ENCODE data around the gene CC2D2B. TPM values are rescaled to one million over a fixed set of nuclear protein-coding genes. Genes with fewer than 3 reads are reported as not detected.

CC2D2B gene
- total and polyA plus RNA-seq, 2 donors from 2014 or later: 0.80 to 2.5 TPM

DNA sequence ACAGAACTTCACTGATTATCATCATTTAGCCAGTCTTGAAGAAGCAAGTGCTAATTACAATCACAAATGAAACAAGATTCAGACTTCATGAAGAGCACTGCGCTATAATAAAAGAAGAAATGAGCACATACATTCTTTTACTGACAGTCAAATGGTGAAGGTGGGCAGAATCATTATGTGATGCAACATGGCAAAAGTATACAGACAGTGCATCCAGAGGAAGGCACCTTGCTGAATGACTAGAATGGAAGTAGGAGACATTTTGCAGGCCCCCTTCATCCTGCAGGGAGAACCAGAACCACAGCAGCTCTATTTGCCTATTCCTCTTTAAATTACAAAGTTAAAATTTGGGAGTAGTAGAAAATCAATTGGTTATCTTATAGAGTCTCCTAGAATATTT, 31.0 kb upstream of the CC2D2B start:
- no peaks in the 10 kb centered on the region for H3K9me3 ChIP-seq (ENCODE audit: control insufficient read depth in 2 of 3, insufficient read depth in 1 of 3, low read length in 3 of 3)
- intact Hi-C loops (cut with DNase I): no loop called here
- H3K4me1 ChIP-seq (ENCODE audit: control insufficient read depth in 2 of 3, insufficient read depth in 2 of 3, low read depth in 1 of 3, low read length in 3 of 3): peaks cover 0 to 12% (median 0%) of the 10 kb centered on the region in 3 donors
- TF ChIP-seq, protein P1, sequence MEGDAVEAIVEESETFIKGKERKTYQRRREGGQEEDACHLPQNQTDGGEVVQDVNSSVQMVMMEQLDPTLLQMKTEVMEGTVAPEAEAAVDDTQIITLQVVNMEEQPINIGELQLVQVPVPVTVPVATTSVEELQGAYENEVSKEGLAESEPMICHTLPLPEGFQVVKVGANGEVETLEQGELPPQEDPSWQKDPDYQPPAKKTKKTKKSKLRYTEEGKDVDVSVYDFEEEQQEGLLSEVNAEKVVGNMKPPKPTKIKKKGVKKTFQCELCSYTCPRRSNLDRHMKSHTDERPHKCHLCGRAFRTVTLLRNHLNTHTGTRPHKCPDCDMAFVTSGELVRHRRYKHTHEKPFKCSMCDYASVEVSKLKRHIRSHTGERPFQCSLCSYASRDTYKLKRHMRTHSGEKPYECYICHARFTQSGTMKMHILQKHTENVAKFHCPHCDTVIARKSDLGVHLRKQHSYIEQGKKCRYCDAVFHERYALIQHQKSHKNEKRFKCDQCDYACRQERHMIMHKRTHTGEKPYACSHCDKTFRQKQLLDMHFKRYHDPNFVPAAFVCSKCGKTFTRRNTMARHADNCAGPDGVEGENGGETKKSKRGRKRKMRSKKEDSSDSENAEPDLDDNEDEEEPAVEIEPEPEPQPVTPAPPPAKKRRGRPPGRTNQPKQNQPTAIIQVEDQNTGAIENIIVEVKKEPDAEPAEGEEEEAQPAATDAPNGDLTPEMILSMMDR (IDR thresholded peaks at IDR 0.05; ENCODE audit: borderline replicate concordance, extremely low read depth, insufficient read depth): no peak
- DNase-seq (no peak), FAIRE-seq (no peak)
- H3K27ac ChIP-seq (ENCODE audit: low read depth in 2 of 2, low read length in 2 of 2): no peak overlapping the region
- no peak overlapping the region for H3K4me3 ChIP-seq (ENCODE audit: low read length in 3 of 3)
- no peaks in the 10 kb centered on the region for H3K27me3 ChIP-seq (ENCODE audit: control insufficient read depth, insufficient read depth, low read length)
- no peak overlapping the region for H3K9ac ChIP-seq (ENCODE audit: low read length in 3 of 3)
- H3K36me3 ChIP-seq (ENCODE audit: control insufficient read depth in 2 of 3, insufficient read depth in 3 of 3, low read length in 3 of 3): peaks cover 0 to 5% (median 2%) of the 10 kb centered on the region in 3 donors

DNA sequence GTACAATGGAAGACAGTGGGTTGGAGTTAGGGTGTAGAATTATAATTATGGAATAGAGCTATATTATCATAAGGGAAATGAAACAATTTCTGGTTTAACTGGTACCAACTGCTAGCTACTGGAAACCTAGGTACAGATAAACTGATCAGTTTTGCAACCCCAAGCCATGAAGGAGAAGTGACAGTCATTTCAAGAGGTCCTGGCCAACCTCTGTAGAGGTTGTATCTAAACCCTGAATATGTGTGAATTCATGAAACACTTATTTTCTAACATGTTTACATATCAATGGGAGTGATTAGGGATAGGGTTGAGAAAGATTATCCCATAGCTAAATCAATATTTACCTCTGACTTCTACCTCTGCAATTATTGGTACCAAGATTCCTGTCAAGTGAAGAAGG, 29.9 kb upstream of the CC2D2B start:
- H3K27me3 ChIP-seq (ENCODE audit: control insufficient read depth, insufficient read depth, low read length): no peaks in the 10 kb centered on the region
- H3K9ac ChIP-seq (ENCODE audit: low read length in 3 of 3): no peak overlapping the region
- peaks cover 0 to 12% (median 0%) of the 10 kb centered on the region in 3 donors for H3K4me1 ChIP-seq (ENCODE audit: control insufficient read depth in 2 of 3, insufficient read depth in 2 of 3, low read depth in 1 of 3, low read length in 3 of 3)
- DNase-seq (no peak), FAIRE-seq (no peak)
- no peaks in the 10 kb centered on the region for H3K9me3 ChIP-seq (ENCODE audit: control insufficient read depth in 2 of 3, insufficient read depth in 1 of 3, low read length in 3 of 3)
- TF ChIP-seq, protein P1 (IDR thresholded peaks at IDR 0.05; ENCODE audit: borderline replicate concordance, extremely low read depth, insufficient read depth): no peak
- intact Hi-C loops (cut with DNase I): no loop called here
- no peak overlapping the region for H3K27ac ChIP-seq (ENCODE audit: low read depth in 2 of 2, low read length in 2 of 2)
- peaks cover 0 to 5% (median 2%) of the 10 kb centered on the region in 3 donors for H3K36me3 ChIP-seq (ENCODE audit: control insufficient read depth in 2 of 3, insufficient read depth in 3 of 3, low read length in 3 of 3)
- no peak overlapping the region for H3K4me3 ChIP-seq (ENCODE audit: low read length in 3 of 3)

DNA sequence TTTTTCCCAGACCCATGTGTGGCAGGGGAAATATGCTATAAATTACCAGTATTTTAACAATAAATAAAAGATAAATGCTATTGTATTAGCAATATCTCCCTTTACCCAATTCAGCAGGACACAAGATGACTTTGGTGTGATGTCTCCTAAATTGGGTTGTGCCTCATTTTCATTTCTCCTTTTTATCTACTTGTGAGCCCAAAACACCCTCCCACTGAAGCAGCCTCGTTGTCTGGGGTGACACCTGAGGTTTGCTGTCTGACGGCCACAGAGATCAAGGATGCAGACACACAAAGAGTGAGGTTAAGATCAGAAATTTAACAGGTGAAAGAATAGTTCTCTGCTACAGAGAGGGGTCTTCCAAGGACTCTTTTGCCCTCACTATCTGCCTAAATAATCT, 27.1 kb upstream of the CC2D2B start:
- TF ChIP-seq, protein P1 (IDR thresholded peaks at IDR 0.05; ENCODE audit: borderline replicate concordance, extremely low read depth, insufficient read depth): no peak
- DNase-seq: no peak

DNA sequence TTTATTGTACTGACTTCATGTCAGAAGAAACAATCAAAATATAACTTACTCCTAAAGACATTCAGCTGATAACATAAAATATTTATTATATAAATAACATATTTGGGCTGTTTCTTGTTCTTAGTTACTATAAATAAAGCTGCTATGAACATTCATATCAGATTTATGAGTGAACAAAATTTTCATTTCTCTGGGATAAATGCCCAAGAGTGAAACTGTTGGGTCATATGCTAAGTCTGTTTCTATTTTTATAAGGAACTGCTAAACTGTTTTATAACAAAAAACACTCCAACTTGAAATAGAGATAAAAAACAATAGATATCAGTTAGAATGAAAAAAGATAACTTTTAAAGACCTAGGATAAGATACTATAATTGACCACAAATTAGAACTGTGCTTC, 26.5 kb upstream of the CC2D2B start:
- intact Hi-C loops (cut with DNase I): no loop called here
- DNase-seq: peak in 2 of 5 donors; percentile 7 to 60
- Histone ChIP-seq H3K4me3 (ENCODE audit: low read length in 3 of 3) (no peak overlapping the region), H3K36me3 (ENCODE audit: control insufficient read depth in 2 of 3, insufficient read depth in 3 of 3, low read length in 3 of 3) (peaks cover 0 to 1% (median 0%) of the 10 kb centered on the region in 3 donors), H3K27me3 (ENCODE audit: control insufficient read depth, insufficient read depth, low read length) (no peaks in the 10 kb centered on the region), H3K4me1 (ENCODE audit: control insufficient read depth in 2 of 3, insufficient read depth in 2 of 3, low read depth in 1 of 3, low read length in 3 of 3) (peaks cover 0 to 12% (median 0%) of the 10 kb centered on the region in 3 donors), H3K27ac (ENCODE audit: low read depth in 2 of 2, low read length in 2 of 2) (no peak overlapping the region), H3K9me3 (ENCODE audit: control insufficient read depth in 2 of 3, insufficient read depth in 1 of 3, low read length in 3 of 3) (no peaks in the 10 kb centered on the region), H3K9ac (ENCODE audit: low read length in 3 of 3) (no peak overlapping the region)
- FAIRE-seq: peak; percentile 51
- TF ChIP-seq, protein P1 (IDR thresholded peaks at IDR 0.05; ENCODE audit: borderline replicate concordance, extremely low read depth, insufficient read depth): no peak

More for the DNA sequence above, 27.1 kb upstream of the CC2D2B start:
- no peak for FAIRE-seq
- H3K9ac ChIP-seq (ENCODE audit: low read length in 3 of 3): no peak overlapping the region
- intact Hi-C loops (cut with DNase I): no loop called here
- no peak overlapping the region for H3K4me3 ChIP-seq (ENCODE audit: low read length in 3 of 3)
- no peaks in the 10 kb centered on the region for H3K9me3 ChIP-seq (ENCODE audit: control insufficient read depth in 2 of 3, insufficient read depth in 1 of 3, low read length in 3 of 3)
- H3K27ac ChIP-seq (ENCODE audit: low read depth in 2 of 2, low read length in 2 of 2): no peak overlapping the region
- H3K36me3 ChIP-seq (ENCODE audit: control insufficient read depth in 2 of 3, insufficient read depth in 3 of 3, low read length in 3 of 3): peaks cover 0 to 2% (median 0%) of the 10 kb centered on the region in 3 donors
- peaks cover 0 to 12% (median 0%) of the 10 kb centered on the region in 3 donors for H3K4me1 ChIP-seq (ENCODE audit: control insufficient read depth in 2 of 3, insufficient read depth in 2 of 3, low read depth in 1 of 3, low read length in 3 of 3)
- no peaks in the 10 kb centered on the region for H3K27me3 ChIP-seq (ENCODE audit: control insufficient read depth, insufficient read depth, low read length)
